DND-41 (cell line): ENCODE data around the gene KCNJ1.

Source experiments
- EZH2 ChIP-seq: IDR thresholded peaks from 3 replicates; pipeline ENCODE4 v1.6.1; 2012; ENCODE audit warnings: borderline replicate concordance, low read depth, mild to moderate bottlenecking, moderate library complexity, low read length, inconsistent platforms; ENCODE audit not compliant: severe bottlenecking
- TF ChIP-seq, protein P1 (sequence below): IDR thresholded peaks from 2 replicates; pipeline ENCODE4 v1.5.1; 2012; ENCODE audit warnings: borderline replicate concordance, low read length, moderate library complexity, mild to moderate bottlenecking; ENCODE audit not compliant: poor library complexity, severe bottlenecking; ENCODE audit errors: extremely low read depth

DNA sequence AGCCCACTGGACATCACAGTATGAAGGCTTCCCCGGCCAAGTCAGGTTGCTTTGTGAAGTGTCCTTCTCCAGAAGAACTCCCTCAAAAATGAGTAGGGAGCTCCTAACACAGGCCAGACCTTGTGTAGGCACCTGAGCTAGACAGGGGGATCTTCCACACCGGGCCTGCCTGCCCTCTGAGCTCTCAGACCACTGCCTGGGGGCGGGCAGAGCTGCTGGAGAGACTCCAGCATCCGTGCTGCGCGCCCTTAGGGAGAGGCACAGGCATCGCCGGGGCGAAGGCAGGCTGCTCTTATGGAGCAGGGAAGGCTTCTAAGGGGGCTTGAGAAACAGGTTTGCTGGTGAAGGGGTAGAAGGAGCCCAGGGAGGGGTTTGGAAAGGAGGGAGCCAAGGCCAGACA, 28.4 kb upstream of the KCNJ1 start:
- TF ChIP-seq, protein P1, sequence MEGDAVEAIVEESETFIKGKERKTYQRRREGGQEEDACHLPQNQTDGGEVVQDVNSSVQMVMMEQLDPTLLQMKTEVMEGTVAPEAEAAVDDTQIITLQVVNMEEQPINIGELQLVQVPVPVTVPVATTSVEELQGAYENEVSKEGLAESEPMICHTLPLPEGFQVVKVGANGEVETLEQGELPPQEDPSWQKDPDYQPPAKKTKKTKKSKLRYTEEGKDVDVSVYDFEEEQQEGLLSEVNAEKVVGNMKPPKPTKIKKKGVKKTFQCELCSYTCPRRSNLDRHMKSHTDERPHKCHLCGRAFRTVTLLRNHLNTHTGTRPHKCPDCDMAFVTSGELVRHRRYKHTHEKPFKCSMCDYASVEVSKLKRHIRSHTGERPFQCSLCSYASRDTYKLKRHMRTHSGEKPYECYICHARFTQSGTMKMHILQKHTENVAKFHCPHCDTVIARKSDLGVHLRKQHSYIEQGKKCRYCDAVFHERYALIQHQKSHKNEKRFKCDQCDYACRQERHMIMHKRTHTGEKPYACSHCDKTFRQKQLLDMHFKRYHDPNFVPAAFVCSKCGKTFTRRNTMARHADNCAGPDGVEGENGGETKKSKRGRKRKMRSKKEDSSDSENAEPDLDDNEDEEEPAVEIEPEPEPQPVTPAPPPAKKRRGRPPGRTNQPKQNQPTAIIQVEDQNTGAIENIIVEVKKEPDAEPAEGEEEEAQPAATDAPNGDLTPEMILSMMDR: no peak
- no peak for TF ChIP-seq EZH2
